GM19452 (cell line): ENCODE measurements around the gene SPPL2C.
"Not testable (repeated sequence)": the region's sequence is repeated elsewhere in the genome, so short reads cannot be mapped to it uniquely, and the experiment has no call there.

Experiments used
- ATAC-seq: cut with Tn5 transposase; IDR thresholded peaks from one replicate; pipeline ENCODE4 v1.9.1; 2021; ENCODE audit not compliant: unreplicated experiment

SPPL2C gene

GRCh38 chr17:45849536-45849990, 4.9 kb downstream of the SPPL2C start:
- ATAC-seq, result no peak

GRCh38 chr17:45850011-45850410, 5.3 kb downstream of the SPPL2C start:
- no peak for ATAC-seq

GRCh38 chr17:45850468-45850867, 5.8 kb downstream of the SPPL2C start:
- ATAC-seq, result no peak

- no peak for ATAC-seq
Observed at GRCh38 chr17:45851022-45851421, 6.3 kb downstream of the SPPL2C start.

GRCh38 chr17:45851464-45851863, 6.8 kb downstream of the SPPL2C start:
- no peak for ATAC-seq

GRCh38 chr17:45851873-45852272, 7.2 kb downstream of the SPPL2C start:
- no peak for ATAC-seq

GRCh38 chr17:45852535-45853297, 8.0 kb downstream of the SPPL2C start:
- ATAC-seq, result no peak

- no peak for ATAC-seq
Observed at GRCh38 chr17:45854209-45854608, 9.5 kb downstream of the SPPL2C start.

DNA sequence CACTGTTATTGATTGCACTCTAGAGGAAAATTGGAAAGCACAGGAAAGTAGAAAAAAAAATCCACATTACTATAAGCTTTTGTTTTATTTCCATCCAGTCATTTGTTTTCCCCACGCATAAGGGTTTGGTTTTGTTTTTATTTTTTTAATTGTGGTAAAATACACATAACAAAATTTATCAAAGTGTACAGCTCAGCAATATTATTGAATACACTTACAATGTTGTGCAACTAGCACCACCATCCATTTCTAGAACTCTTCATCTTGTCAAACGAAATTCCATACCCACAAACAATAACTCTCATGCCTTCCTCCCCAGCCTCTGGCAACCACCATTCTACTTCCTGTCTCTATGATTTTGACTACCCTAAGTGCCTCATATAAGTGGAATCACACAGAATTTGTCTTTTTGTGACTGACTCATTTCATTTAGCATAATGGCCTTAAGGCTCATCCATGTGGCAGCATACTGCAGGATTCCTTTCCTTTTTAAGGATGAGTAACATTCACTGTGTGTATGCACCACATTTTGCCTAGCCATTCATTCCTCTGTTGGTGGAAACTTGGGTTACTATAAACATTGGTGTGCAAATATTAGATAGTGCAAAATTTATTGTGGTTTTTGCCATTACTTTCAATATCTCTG, 11.1 kb downstream of the SPPL2C start:
- no peak for ATAC-seq

DNA sequence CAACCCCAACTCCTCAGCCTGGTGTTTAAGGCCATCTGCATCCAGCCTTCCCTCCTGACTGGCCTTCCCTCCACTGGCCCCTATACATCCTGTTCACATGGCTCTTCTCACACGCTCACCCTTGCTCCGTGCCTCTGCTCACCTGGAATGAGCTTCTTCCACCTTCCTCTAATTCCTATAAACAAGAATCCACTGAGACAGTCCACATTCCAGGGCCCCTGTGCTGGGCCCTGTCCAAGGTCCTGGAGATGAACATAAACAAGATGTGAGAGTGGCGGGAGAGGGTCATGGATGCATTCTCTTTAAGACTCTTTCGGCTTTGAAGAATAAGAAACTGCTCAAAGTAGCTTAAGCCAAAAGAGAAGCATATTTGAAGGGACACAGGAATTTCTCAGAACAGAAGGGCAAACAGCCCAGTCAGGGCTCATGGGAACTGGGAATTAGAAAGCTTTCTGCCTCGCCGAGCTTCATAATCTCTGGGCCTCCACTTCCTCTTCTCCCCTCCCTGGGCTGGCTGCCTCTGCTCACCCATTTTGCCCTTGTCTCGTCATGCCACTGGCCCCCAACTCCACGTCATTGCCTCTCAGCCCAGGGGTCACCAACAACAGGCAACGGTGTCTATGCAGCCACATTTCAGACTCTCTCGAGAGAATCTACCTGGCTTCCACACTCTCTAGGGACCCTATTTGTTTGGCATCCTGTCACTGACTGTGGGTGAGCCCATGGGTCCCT, 13.5 kb downstream of the SPPL2C start:
- no peak for ATAC-seq

DNA sequence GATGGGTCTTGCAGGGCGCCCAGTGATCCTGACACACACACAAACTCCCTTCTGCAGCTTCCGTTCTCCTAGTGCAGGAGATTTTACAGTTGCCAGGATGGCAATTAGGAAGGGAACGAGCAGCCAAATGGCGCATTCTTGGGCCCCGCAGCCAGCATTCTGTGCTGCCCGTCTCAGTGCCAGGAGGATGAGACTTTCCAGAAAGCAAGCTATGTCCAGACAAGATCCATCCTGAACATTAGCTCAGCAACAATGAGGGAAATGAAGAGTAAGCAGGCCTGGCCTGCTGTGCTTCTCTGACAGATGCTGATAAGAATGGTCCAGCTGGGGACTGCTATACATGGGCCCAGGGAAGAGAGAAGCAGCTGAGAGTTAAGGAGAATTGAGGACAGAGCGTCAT, 16.5 kb downstream of the SPPL2C start:
- ATAC-seq, result no peak

DNA sequence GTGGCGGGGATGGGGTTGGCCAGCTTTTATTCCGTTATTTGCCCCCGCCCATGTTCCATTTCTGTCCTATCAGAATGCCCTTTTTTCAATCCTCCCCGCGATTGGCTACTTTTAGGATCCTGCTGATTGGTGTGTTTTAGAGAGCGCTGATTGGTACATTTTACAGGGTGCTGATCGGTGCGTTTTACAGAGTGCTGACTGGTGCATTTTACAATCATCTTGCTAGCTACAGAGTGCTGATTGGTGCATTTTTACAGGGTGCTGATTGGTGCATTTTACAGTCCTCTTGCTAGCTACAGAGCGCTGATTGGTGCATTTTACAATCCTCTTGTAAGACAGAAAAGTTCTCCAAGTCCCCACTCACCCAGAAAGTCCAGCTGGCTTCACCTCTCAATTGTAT, 17.4 kb downstream of the SPPL2C start:
- ATAC-seq, result not testable (repeated sequence)

DNA sequence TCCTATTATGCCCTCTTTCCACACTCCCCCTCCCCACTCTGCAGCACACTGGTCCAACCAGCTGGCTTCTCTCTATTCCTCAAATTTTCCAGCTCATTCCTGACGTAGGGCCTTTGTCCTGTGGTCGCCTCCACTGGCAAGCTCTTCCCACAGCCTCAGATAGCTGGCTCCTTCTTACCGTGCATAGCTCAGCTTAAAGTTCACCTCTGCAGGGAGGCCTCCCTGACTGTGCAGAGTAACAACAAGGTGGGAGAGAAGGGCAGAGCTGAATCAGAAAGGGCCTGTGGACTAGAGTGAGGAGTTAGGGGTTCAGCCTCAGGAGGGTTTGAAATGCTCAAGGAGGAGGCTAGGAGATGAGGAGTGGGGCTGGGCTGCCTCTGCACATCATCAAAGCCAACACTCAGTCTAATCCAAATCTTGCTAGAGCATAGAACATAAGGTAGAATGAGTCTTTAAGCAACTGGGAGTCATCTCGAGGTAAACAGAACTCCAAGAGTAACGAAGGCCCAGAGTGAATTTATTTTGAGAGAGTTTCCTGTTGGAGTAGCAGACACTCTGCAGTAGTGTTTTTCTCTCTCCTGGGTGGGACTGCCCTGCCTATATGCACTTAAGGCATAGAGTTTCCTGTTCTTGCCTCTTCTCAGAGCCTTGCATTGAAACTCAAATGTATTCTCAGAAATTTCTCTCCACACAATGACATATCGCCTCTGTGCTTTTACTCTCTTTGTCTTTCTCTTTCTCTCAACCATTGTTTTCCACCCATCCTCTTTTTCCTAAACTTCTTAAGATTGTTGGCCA, 19.4 kb downstream of the SPPL2C start:
- no peak for ATAC-seq

- no peak for ATAC-seq
Observed at GRCh38 chr17:45867171-45867570, 22.5 kb downstream of the SPPL2C start.

DNA sequence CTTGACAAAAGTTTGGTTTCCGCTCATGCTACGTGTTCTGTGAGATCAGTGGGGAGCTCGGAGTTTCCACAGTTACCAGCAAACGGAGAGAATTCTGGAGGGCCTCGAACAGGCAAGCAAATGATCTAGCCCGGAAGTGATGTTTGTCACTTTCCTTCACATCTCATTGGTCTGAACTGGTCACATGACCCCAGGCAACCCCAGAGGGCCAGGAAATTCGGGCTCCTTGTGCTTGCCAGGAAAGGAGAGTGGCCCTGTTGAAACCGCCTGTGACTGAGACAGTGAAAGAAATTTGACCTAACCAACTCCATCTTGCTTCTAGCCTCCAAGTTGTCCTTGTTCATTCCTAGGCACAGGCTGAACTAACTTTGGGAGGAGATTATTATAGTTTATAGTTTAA, 23.0 kb downstream of the SPPL2C start:
- ATAC-seq, result no peak

GRCh38 chr17:45868276-45868675, 23.6 kb downstream of the SPPL2C start:
- no peak for ATAC-seq

DNA sequence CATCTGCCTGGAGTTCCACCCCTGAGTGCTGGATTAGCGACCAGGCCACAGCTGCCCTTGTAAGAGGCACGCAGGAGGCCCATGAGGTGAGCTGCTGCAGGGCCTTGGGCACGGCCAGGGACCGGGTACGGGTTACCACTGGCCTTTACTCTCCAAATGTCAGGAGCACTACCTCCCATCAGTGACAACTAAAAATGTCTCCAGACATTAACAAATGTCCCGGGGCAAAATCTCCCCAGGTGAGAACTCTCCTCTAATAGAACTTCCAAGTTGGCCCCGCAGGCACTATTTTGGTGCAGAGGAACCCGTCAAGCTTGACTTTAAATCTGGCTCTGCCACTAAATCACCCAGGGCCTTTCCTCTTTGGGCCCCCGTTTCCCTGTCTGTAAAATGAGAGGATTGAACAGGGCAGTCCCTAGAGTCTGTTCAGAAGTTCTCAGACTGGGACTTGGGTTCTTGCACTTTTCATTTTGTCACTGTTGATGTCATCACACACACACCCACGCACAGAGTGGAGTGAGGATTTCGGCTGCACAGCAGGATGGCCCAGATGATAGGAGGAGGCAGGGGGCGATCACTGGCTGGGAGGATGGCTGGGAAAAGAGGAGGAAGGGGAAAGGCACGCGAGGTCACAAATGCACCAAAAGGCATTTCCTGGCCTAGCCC, 25.1 kb downstream of the SPPL2C start:
- ATAC-seq, result no peak

GRCh38 chr17:45870342-45870974, 25.8 kb downstream of the SPPL2C start:
- no peak for ATAC-seq

DNA sequence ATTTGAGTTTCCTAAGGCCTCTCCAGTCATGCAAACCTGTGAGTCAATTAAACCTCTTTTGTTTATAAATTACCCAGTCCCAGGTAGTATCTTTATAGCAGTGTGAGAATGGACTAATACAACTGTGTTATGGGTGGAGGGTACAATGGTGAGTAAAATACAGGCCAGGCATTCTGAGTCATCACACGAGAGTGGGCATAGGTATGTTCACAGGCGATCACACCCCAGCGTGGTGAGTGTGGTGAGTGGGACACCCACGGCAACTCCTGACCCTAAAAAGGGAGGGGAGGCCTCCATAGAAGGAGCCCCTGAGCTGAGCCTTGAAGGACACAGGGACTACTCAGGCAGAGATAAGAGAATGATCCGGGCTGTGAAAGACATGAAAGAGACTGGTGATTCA, 27.0 kb downstream of the SPPL2C start:
- no peak for ATAC-seq

DNA sequence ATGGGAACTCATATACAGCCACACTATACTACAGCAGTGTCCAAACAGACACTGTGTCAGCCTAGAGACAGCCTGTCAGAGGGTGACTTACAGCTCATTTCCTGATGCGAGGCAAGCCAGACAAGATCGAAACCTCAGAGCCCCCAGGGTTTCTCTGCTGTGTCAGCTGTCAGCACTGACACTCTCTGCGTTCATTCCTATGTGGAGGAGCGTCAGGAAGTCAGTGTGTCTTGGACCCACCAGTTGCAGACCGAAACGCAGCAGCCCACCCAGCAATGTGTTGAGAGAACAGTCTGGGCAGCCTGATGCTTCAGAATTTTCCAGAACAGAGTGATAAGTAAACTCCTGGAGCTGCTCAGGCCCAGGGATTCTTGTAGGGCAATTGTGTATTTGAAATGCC, 29.0 kb downstream of the SPPL2C start:
- ATAC-seq, result no peak
